Gastrocnemius medialis (tissue), 4 donors: ENCODE results near the gene NUP88. TPM values are rescaled to one million over a fixed set of nuclear protein-coding genes. Genes with fewer than 3 reads are reported as not detected.

ENCODE experiments used
- ATAC-seq, 2 donors: fragments of 150-250 bp; one replicate each; pipeline ENCODE4 v1.9.1; 2016
- DNase-seq, 2 donors: peaks; one replicate each; pipeline ENCODE4 v3.0.0-alpha.2; 2019
- H3K27ac ChIP-seq, 4 donors: fragments of 200-600 bp; sonication (generic); 1 replicate in 1 of 4; 2 replicates in 3 of 4; pipeline ENCODE4 v1.5.1; 2016 to 2018; ENCODE audit warnings: mild to moderate bottlenecking in 2 of 4, moderate library complexity in 1 of 4
- H3K27me3 ChIP-seq, 3 donors: fragments of 200-600 bp; sonication (generic) in 2 of 3; 1 replicate in 1 of 3; 2 replicates in 2 of 3; pipeline versions ENCODE4 v1.5.1 to v1.6.0; 2016 to 2019; ENCODE audit warnings: mild to moderate bottlenecking in 1 of 3, moderate library complexity in 1 of 3
- H3K36me3 ChIP-seq, 2 donors: fragments of 200-600 bp; sonication (generic) in 1 of 2; one replicate each; pipeline ENCODE4 v1.5.1; 2017 to 2018
- H3K4me1 ChIP-seq, 2 donors: fragments of 200-600 bp; sonication (generic) in 1 of 2; one replicate each; pipeline ENCODE4 v1.5.1; 2016 to 2017; ENCODE audit warnings: mild to moderate bottlenecking in 2 of 2
- H3K4me3 ChIP-seq, 4 donors: fragments of 200-600 bp; sonication (generic) in 3 of 4; 1 replicate in 1 of 4; 2 replicates in 3 of 4; pipeline ENCODE4 v1.5.1; 2016 to 2019; ENCODE audit warnings: mild to moderate bottlenecking in 2 of 4
- H3K9me3 ChIP-seq, 3 donors: fragments of 200-600 bp; sonication (generic) in 2 of 3; 1 replicate in 1 of 3; 2 replicates in 2 of 3; pipeline ENCODE4 v1.5.1; 2016 to 2019
- POLR2A ChIP-seq, 2 donors: fragments of 450-650 bp; IDR thresholded peaks; one replicate each; pipeline ENCODE4 v1.6.1; 2017; ENCODE audit warnings: antibody characterized with exemption in 2 of 2, mild to moderate bottlenecking in 2 of 2, moderate library complexity in 2 of 2
- in situ Hi-C, 4 donors: fragments of 200-750 bp; cut with MboI; loops; one replicate each; pipeline versions ENCODE4 v1.15.0 to v1.8.0; 2017; ENCODE audit warnings: low sequenced_read_pairs in 4 of 4
- intact Hi-C: fragments of 100-400 bp; cut with DNase I; formaldehyde crosslinking; loops from one replicate; pipeline ENCODE4 v1.15.1; 2023; ENCODE audit warnings: low total_unique reads
- total RNA-seq, 4 donors: library from RNA; depleted of rRNA; stranded (reverse); fragments of >200 nt; gene quantifications; one replicate each; pipeline versions ENCODE4 v1.1.0 to v1.2.3, GENCODE V29; 2016
- TF ChIP-seq, protein P1 (sequence below), 5 experiments: fragments of 450-650 bp in 3 of 5; fragments of 200-600 bp in 2 of 5; sonication (generic) in 2 of 5; IDR thresholded peaks in 4 of 5; conservative IDR thresholded peaks in 1 of 5; 1 replicate in 4 of 5; 2 replicates in 1 of 5; pipeline ENCODE4 v1.5.1; 2016 to 2019; ENCODE audit warnings: antibody characterized with exemption in 5 of 5, mild to moderate bottlenecking in 3 of 5, moderate library complexity in 3 of 5

NUP88 gene
- total RNA-seq, 4 donors from 2014 or later = 140 to 197 (median 166) TPM

DNA sequence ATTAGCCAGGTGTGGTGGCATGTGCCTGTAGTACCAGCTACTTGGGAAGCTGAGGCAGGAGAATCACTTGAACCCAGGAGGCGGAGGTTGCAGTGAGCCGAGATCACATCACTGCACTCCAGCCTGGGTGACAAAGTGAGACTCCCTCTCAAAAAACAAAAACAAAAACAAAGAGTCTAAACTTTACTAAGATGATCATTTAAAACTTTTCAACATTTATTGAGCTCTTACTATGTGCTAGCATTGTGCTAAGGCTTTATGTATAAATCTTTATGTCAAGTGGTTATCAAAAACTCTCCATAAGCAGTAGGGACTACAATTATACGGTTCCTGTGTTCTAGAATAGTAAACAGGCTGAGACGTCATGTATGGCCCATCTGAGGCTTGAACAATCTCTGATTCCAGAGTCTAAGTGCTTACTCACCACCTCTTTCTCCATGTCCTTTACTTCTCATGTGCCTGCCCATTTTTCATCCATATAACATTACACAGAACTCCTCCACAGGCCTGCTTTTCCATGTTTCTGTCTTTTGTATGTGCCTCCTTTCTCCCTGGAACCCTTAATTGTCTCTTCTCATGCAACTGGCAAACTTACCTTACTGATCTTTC is 66.7 kb downstream of the NUP88 start:
- Histone ChIP-seq H3K4me3 (no peak overlapping the region), H3K9me3 (no peaks in the 10 kb centered on the region), H3K27ac (peak overlapping the region in 1 of 4 donors; percentile 62), H3K36me3 (peaks cover 0 to 83% of the 10 kb centered on the region in 2 donors), H3K4me1 (peaks cover 11 to 15% of the 10 kb centered on the region in 2 donors), H3K27me3 (no peaks in the 10 kb centered on the region)
- DNase-seq = no peak
- in situ Hi-C loops = no loop called here
- no peak for ATAC-seq
- no peak for TF ChIP-seq POLR2A (IDR thresholded peaks at IDR 0.05)
- TF ChIP-seq, protein P1, sequence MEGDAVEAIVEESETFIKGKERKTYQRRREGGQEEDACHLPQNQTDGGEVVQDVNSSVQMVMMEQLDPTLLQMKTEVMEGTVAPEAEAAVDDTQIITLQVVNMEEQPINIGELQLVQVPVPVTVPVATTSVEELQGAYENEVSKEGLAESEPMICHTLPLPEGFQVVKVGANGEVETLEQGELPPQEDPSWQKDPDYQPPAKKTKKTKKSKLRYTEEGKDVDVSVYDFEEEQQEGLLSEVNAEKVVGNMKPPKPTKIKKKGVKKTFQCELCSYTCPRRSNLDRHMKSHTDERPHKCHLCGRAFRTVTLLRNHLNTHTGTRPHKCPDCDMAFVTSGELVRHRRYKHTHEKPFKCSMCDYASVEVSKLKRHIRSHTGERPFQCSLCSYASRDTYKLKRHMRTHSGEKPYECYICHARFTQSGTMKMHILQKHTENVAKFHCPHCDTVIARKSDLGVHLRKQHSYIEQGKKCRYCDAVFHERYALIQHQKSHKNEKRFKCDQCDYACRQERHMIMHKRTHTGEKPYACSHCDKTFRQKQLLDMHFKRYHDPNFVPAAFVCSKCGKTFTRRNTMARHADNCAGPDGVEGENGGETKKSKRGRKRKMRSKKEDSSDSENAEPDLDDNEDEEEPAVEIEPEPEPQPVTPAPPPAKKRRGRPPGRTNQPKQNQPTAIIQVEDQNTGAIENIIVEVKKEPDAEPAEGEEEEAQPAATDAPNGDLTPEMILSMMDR (IDR thresholded peaks at IDR 0.05 in 4 of 5, conservative IDR thresholded peaks at IDR 0.05 in 1 of 5) = no peak
- intact Hi-C loops = no loop called here

DNA sequence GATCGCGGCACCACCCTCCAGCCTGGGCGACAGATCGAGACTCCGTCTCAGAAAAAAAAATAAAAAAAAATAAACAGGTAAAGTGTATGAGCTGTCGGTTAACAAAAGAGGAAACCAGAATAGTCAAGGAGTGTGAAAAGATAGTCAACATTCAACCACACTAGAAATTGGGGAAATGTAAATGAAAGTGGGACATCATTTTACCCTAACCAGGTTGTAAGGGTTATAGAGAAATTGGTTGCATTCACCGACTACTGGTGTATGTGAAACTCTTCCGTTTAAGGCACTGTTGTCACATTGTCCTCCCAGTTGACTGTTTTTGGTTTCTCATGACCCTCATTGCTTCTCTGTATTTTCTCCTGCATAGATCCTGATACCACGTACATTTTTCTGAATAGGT is 74.5 kb downstream of the NUP88 start:
- H3K9me3 ChIP-seq = no peaks in the 10 kb centered on the region
- no peaks in the 10 kb centered on the region for H3K27me3 ChIP-seq
- ATAC-seq (no peak), DNase-seq (no peak)
- H3K27ac ChIP-seq = no peak overlapping the region
- TF ChIP-seq, protein P1 (IDR thresholded peaks at IDR 0.05 in 4 of 5, conservative IDR thresholded peaks at IDR 0.05 in 1 of 5) = no peak
- TF ChIP-seq POLR2A (IDR thresholded peaks at IDR 0.05) = no peak
- no peaks in the 10 kb centered on the region for H3K4me1 ChIP-seq
- H3K36me3 ChIP-seq = peaks cover 0 to 50% of the 10 kb centered on the region in 2 donors
- H3K4me3 ChIP-seq = no peak overlapping the region
- in situ Hi-C loops = no loop called here
- intact Hi-C loops = no loop called here

Other genes starting within 250 kb of the NUP88 start
- 1 to 10 TPM; 1.1 to 6.7 (median 2.9) TPM for gene ZNF594, start 227.8 kb downstream of the NUP88 start, total RNA-seq
- gene SCIMP, start 184.8 kb downstream of the NUP88 start, total RNA-seq = 1 to 10 TPM in 1 of 4 donors, under 1 TPM in 3; 0.27 to 1.8 (median 0.37) TPM
- 10 to 100 TPM; 55.4 to 94.8 (median 87.2) TPM for gene RABEP1, start 137.4 kb downstream of the NUP88 start, total RNA-seq
- 10 to 100 TPM; 45.3 to 66.7 (median 53.7) TPM for gene RPAIN, start 520 bp upstream of the NUP88 start, total RNA-seq
- gene C1QBP, start 19.5 kb upstream of the NUP88 start, total RNA-seq = 100 to 1,000 TPM; 102 to 200 (median 134) TPM
- gene DHX33, start 49.3 kb upstream of the NUP88 start, total RNA-seq = 10 to 100 TPM in 2 of 4 donors, 1 to 10 TPM in 2; 5.9 to 10.9 (median 9.2) TPM
- gene DERL2, start 66.5 kb upstream of the NUP88 start, total RNA-seq = 10 to 100 TPM; 26.5 to 33.9 (median 31.7) TPM
- 10 to 100 TPM in 3 of 4 donors, 1 to 10 TPM in 1; 9.1 to 45.3 (median 19.3) TPM for gene MIS12, start 66.9 kb upstream of the NUP88 start, total RNA-seq
- gene NLRP1, start 164.8 kb upstream of the NUP88 start, total RNA-seq = 1 to 10 TPM; 3.6 to 7.7 (median 6.9) TPM